ENCODE results near the gene NOTCH1.

Gene NOTCH1

DNA sequence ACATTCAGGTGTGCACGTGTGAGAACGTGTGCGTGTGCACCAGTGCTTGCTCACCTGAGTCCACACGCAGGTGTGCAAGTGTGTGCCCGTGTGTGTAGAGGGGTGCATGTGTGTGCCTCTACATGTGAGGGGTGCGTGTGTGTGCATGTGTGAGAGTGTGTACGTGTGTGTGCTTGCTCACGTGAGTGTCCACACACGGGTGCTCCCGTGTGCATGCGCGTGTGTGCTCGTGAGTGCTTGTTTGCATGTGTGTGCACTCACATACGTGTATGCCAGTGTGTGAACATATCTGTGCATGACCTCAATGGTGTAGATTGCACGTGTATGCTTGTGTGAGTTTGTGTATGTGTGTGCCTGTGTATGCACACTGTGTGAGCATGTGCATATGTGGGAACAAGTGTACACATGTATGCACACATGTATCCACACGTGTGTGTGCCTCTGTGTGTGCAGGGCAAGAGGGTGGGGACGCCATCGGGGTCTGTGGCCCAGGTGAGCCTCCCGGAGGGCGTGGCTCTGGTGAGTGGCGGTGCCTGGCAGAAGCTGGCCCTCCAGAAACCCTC is 40.6 kb upstream of the NOTCH1 start:
- H3K4me3 ChIP-seq (ENCODE audit: low read depth, low read length): no peak overlapping the region
- no peak for DNase-seq
- H3K36me3 ChIP-seq: no peaks in the 10 kb centered on the region
- TF ChIP-seq, protein P1, sequence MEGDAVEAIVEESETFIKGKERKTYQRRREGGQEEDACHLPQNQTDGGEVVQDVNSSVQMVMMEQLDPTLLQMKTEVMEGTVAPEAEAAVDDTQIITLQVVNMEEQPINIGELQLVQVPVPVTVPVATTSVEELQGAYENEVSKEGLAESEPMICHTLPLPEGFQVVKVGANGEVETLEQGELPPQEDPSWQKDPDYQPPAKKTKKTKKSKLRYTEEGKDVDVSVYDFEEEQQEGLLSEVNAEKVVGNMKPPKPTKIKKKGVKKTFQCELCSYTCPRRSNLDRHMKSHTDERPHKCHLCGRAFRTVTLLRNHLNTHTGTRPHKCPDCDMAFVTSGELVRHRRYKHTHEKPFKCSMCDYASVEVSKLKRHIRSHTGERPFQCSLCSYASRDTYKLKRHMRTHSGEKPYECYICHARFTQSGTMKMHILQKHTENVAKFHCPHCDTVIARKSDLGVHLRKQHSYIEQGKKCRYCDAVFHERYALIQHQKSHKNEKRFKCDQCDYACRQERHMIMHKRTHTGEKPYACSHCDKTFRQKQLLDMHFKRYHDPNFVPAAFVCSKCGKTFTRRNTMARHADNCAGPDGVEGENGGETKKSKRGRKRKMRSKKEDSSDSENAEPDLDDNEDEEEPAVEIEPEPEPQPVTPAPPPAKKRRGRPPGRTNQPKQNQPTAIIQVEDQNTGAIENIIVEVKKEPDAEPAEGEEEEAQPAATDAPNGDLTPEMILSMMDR (IDR thresholded peaks at IDR 0.05; ENCODE audit: low read depth, low read length): no peak
- no peaks in the 10 kb centered on the region for H3K27me3 ChIP-seq (ENCODE audit: insufficient read depth, low read depth, severe bottlenecking)
- H3K27ac ChIP-seq: no peak overlapping the region
- H3K9me3 ChIP-seq (ENCODE audit: severe bottlenecking): peaks cover 4% of the 10 kb centered on the region

DNA sequence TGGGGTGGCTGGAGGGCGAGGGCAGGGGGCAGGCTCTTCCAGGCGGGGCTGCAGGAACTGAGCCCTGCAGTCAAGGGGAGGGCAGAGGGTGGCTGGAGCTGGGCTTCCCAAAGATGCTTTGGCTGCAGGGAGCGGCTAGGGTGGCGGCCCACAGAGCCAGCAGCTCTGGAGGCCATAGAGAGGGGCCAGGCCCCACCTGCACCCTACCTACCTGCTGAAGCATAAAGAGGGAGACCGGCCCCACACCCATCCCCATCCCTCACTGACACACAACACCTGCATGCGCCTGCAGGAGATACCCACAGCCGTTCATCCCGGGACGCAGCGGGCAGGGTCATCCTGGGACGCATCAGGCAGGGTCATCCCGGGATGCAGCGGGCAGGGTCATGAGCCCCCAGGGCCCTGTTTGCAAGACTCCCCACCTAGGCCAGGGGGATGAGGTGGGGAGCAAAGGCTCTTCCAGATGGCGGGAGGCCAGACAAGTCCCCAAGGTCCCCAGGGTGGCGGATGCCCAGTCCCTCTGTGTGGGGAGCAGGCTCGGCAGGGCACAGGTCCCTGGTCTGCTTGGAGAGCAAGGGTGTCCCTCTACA is 39.8 kb upstream of the NOTCH1 start:
- no peak overlapping the region for H3K27ac ChIP-seq

GRCh38 chr9:136584934-136585333 is 39.1 kb upstream of the NOTCH1 start:
- Histone ChIP-seq H3K27ac (no peak overlapping the region), H3K36me3 (no peaks in the 10 kb centered on the region), H3K4me3 (ENCODE audit: low read depth, low read length) (no peak overlapping the region), H3K27me3 (ENCODE audit: insufficient read depth, low read depth, severe bottlenecking) (no peaks in the 10 kb centered on the region), H3K9me3 (ENCODE audit: severe bottlenecking) (no peaks in the 10 kb centered on the region)
- DNase-seq: no peak
- TF ChIP-seq, protein P1 (IDR thresholded peaks at IDR 0.05; ENCODE audit: low read depth, low read length): no peak

More for the DNA sequence above, 39.8 kb upstream of the NOTCH1 start:
- H3K36me3 ChIP-seq: no peaks in the 10 kb centered on the region
- no peaks in the 10 kb centered on the region for H3K9me3 ChIP-seq (ENCODE audit: severe bottlenecking)
- TF ChIP-seq, protein P1 (IDR thresholded peaks at IDR 0.05; ENCODE audit: low read depth, low read length): no peak
- no peaks in the 10 kb centered on the region for H3K27me3 ChIP-seq (ENCODE audit: insufficient read depth, low read depth, severe bottlenecking)
- no peak overlapping the region for H3K4me3 ChIP-seq (ENCODE audit: low read depth, low read length)
- DNase-seq: no peak

GRCh38 chr9:136584401-136584932 is 38.6 kb upstream of the NOTCH1 start:
- Histone ChIP-seq H3K27me3 (ENCODE audit: insufficient read depth, low read depth, severe bottlenecking) (no peaks in the 10 kb centered on the region), H3K4me3 (ENCODE audit: low read depth, low read length) (no peak overlapping the region), H3K36me3 (no peaks in the 10 kb centered on the region), H3K27ac (no peak overlapping the region), H3K9me3 (ENCODE audit: severe bottlenecking) (no peaks in the 10 kb centered on the region)
- DNase-seq: no peak
- TF ChIP-seq, protein P1 (IDR thresholded peaks at IDR 0.05; ENCODE audit: low read depth, low read length): no peak

DNA sequence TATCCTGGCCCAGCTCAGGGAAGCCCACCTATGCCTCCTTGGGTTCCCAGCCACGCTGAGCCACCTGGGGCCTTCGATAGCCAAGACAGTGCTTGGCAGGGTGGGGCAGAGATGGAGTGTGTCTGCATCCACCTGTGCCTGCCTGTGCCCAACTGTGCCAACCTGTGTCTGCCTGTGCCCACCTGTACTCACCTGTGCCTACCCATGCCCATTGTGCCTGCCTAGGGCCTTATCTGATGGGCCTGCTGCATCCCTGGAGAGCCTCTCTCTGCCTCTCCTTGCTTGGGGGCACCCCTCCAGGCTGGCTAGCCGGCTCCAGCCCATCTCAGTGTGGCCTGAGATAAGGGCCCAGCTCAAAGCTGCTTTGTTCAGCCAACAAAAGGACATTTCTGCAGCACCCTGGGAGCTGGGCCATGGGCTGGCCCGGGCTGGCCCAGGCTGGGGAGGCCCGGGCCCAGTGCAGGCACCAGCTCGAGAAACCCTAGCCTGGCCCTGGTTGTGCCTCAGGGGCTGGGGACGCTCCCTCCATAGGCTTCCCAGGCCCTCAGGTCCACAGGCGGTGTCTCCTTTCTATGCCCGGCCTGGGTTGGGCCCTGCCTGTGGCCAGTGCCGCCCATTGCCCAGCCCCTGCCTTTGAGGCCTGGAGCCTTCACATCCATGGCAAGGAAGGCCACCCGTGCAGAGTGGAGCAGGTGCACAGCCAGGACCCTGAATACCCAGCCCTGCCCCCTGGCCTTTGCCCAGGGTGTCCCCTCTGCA is 37.3 kb upstream of the NOTCH1 start:
- no peak overlapping the region for H3K27ac ChIP-seq

More for the DNA sequence above, 37.3 kb upstream of the NOTCH1 start:
- no peaks in the 10 kb centered on the region for H3K27me3 ChIP-seq (ENCODE audit: insufficient read depth, low read depth, severe bottlenecking)
- no peaks in the 10 kb centered on the region for H3K9me3 ChIP-seq (ENCODE audit: severe bottlenecking)
- TF ChIP-seq, protein P1 (IDR thresholded peaks at IDR 0.05; ENCODE audit: low read depth, low read length): no peak
- no peaks in the 10 kb centered on the region for H3K36me3 ChIP-seq
- no peak overlapping the region for H3K4me3 ChIP-seq (ENCODE audit: low read depth, low read length)
- no peak for DNase-seq
